Measurements from ENCODE around the gene TMIE.
A peak's percentile ranks its signal among the peaks of the same experiment; 100 is the strongest.

The TMIE gene

GRCh38 chr3:46713050-46713897 lies 12.1 kb downstream of the TMIE start:
- TF ChIP-seq Cebpa-rat (IDR thresholded peaks at IDR 0.05), result no peak
- no peaks in the 10 kb centered on the region for H4K20me1 ChIP-seq
- no peaks in the 10 kb centered on the region for H3K9me3 ChIP-seq
- H3K36me3 ChIP-seq, result 0 out of 2 replicates have a peak, but pooled peaks cover 7% of the 10 kb centered on the region
- no peak overlapping the region for H3K4me3 ChIP-seq
- H3K4me1 ChIP-seq, result peaks cover 49% of the 10 kb centered on the region
- H3K4me2 ChIP-seq, result peak overlapping the region; percentile 57
- H3K27ac ChIP-seq, result peak overlapping the region; percentile 55
- H3K27me3 ChIP-seq, result no peaks in the 10 kb centered on the region
- H3K9ac ChIP-seq, result no peak overlapping the region; the same call in 1 of the 2 replicates

DNA sequence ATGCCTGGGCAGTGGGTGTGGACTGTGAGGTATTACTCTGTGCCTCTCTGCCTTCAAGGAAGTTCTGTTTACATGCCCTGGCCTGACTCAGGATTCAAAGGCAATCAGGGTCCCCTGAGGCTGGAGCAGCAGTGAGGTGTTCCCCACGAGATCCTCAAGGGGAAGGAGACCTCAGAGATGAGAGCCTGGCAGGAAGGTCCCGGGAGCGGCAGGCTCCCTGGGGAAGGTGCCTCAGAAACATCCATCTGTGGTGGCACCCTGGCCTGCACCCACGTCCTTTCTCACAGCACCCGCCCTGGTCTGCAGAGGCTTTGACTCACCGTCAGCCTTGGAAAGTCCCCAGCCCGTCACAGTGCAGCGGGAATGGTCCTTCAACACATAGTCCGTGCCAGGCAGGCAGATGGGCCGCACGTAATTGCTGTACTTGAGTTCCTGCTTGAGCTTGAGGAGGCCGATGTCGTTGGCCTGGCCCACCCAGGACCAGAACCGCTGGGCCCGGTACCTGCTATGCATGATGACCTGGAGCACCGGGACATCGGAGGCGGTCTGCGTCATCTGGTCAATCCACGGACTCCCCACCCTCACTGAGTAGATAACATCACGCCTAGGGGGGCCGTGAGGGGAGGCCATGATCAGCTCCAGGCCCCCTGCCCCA lies 12.8 kb downstream of the TMIE start:
- Histone ChIP-seq H3K4me2 (peak overlapping the region; percentile 57), H3K4me1 (peaks cover 42% of the 10 kb centered on the region), H3K36me3 (0 out of 2 replicates have a peak, but pooled peaks cover 7% of the 10 kb centered on the region), H3K9ac (no peak overlapping the region; the same call in 1 of the 2 replicates), H3K4me3 (no peak overlapping the region), H3K9me3 (no peaks in the 10 kb centered on the region), H4K20me1 (no peaks in the 10 kb centered on the region), H3K27me3 (no peaks in the 10 kb centered on the region), H3K27ac (peak overlapping the region; percentile 55)
- TF ChIP-seq Cebpa-rat (IDR thresholded peaks at IDR 0.05), result no peak

GRCh38 chr3:46714728-46715506 lies 13.7 kb downstream of the TMIE start:
- no peaks in the 10 kb centered on the region for H3K9me3 ChIP-seq
- no peaks in the 10 kb centered on the region for H3K27me3 ChIP-seq
- no peak for TF ChIP-seq Cebpa-rat (IDR thresholded peaks at IDR 0.05)
- H3K4me1 ChIP-seq, result peaks cover 39% of the 10 kb centered on the region
- 0 out of 2 replicates have a peak, but pooled peaks cover 1% of the 10 kb centered on the region for H3K36me3 ChIP-seq
- no peak overlapping the region for H3K4me3 ChIP-seq
- H3K4me2 ChIP-seq, result no peak overlapping the region
- H4K20me1 ChIP-seq, result no peaks in the 10 kb centered on the region
- H3K9ac ChIP-seq, result no peak overlapping the region
- H3K27ac ChIP-seq, result no peak overlapping the region

DNA sequence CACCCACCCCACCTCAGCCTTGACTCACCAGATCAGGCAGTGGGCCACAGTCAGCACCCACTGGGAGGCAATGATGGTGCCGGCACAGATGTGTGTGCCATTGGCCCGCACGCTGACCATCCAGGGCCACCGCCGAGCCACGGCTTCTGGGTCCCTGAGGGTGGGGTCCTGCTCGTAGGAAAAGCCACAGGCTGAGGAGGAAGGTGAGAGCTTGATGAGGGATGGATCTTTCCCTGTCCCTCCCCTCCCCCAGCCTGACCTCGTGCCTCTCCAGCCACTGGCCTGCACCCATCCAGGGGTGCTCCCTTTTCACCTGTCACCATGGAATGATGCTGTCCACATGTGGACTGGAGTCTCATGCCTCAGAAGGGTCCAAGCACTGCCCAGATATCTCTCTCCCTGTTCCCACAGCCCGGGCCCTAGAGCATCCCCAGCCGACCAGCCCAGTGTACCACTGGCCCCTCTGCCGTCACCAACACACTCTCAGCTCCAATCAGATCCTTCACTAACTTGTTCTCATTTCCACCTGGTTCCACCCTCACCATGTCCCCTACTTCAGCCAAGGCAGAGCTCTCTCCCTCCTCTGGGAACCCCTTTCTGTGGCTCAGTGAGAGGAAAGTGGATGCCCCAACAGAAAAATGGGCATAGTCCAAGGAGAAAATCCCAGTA lies 14.4 kb downstream of the TMIE start:
- no peak for TF ChIP-seq Cebpa-rat (IDR thresholded peaks at IDR 0.05)
- Histone ChIP-seq H3K9me3 (no peaks in the 10 kb centered on the region), H3K4me2 (no peak overlapping the region), H3K27me3 (no peaks in the 10 kb centered on the region), H3K4me1 (peaks cover 39% of the 10 kb centered on the region), H3K4me3 (no peak overlapping the region), H3K9ac (no peak overlapping the region), H4K20me1 (no peaks in the 10 kb centered on the region), H3K36me3 (no peaks in the 10 kb centered on the region), H3K27ac (no peak overlapping the region)

GRCh38 chr3:46716461-46717441 lies 15.6 kb downstream of the TMIE start:
- Histone ChIP-seq H3K4me2 (0 out of 2 replicates have a peak overlapping the region, but pooled peaks have one; percentile 16), H3K4me1 (peaks cover 39% of the 10 kb centered on the region), H3K4me3 (no peak overlapping the region), H3K9me3 (no peaks in the 10 kb centered on the region), H3K9ac (0 out of 2 replicates have a peak overlapping the region, but pooled peaks have one; percentile 24), H3K27ac (no peak overlapping the region), H3K36me3 (no peaks in the 10 kb centered on the region), H3K27me3 (no peaks in the 10 kb centered on the region), H4K20me1 (no peaks in the 10 kb centered on the region)
- no peak for TF ChIP-seq Cebpa-rat (IDR thresholded peaks at IDR 0.05)

- Histone ChIP-seq H4K20me1 (no peaks in the 10 kb centered on the region), H3K9ac (0 out of 2 replicates have a peak within 1 kb of the TSS, but pooled peaks have one; percentile 24), H3K27me3 (no peaks in the 10 kb centered on the region)
Observed at GRCh38 chr3:46717447-46718231, 16.4 kb downstream of the TMIE start, which contains the start of gene PRSS50. PRSS50 (minus strand) TSS chr3:46717869; CDS start chr3:46717824, 45 bp downstream.

GRCh38 chr3:46719044-46719565 lies 17.9 kb downstream of the TMIE start:
- TF ChIP-seq Cebpa-rat (IDR thresholded peaks at IDR 0.05), result no peak
- H3K9ac ChIP-seq, result no peak overlapping the region
- no peak overlapping the region for H3K4me2 ChIP-seq
- no peak overlapping the region for H3K27ac ChIP-seq
- H3K4me3 ChIP-seq, result no peak overlapping the region
- no peaks in the 10 kb centered on the region for H3K27me3 ChIP-seq
- no peaks in the 10 kb centered on the region for H4K20me1 ChIP-seq
- H3K36me3 ChIP-seq, result no peaks in the 10 kb centered on the region
- peaks cover 17% of the 10 kb centered on the region for H3K4me1 ChIP-seq
- H3K9me3 ChIP-seq, result no peaks in the 10 kb centered on the region

More at GRCh38 chr3:46717447-46718231, 16.4 kb downstream of the TMIE start, which contains the start of gene PRSS50:
- H3K4me2 ChIP-seq, result 0 out of 2 replicates have a peak within 1 kb of the TSS, but pooled peaks have one; percentile 16
- H3K4me1 ChIP-seq, result peaks cover 32% of the 10 kb centered on the region
- TF ChIP-seq Cebpa-rat (IDR thresholded peaks at IDR 0.05), result no peak
- no peak within 1 kb of the TSS for H3K27ac ChIP-seq
- H3K36me3 ChIP-seq, result no peaks in the 10 kb centered on the region
- H3K4me3 ChIP-seq, result no peak within 1 kb of the TSS
- H3K9me3 ChIP-seq, result no peaks in the 10 kb centered on the region
